Activated T-cell treated with anti-CD3 and anti-CD28 coated beads, Interleukin-2, amount 50 U/mL, for 24 hours (primary cell): Measurements from ENCODE around the gene ADAMTS4.
A peak's percentile ranks its signal among the peaks of the same experiment; 100 is the strongest.

Source experiments
- DNase-seq: peaks from one replicate; pipeline ENCODE4 v3.0.0-alpha.2; 2020
- H3K27ac Mint-ChIP-seq: 2 replicates; pipeline ENCODE4 v1.8.0; 2020; ENCODE audit warnings: mild to moderate bottlenecking, mixed read lengths
- H3K27me3 Mint-ChIP-seq: 2 replicates; pipeline ENCODE4 v1.8.0; 2020; ENCODE audit warnings: mixed read lengths
- H3K36me3 Mint-ChIP-seq: 2 replicates; pipeline ENCODE4 v1.8.0; 2020; ENCODE audit warnings: low read depth, mixed read lengths
- H3K4me1 Mint-ChIP-seq: 2 replicates; pipeline ENCODE4 v1.8.0; 2020; ENCODE audit warnings: low read depth, mixed read lengths
- H3K4me3 Mint-ChIP-seq: 2 replicates; pipeline ENCODE4 v1.8.0; 2020; ENCODE audit warnings: mild to moderate bottlenecking, moderate library complexity, mixed read lengths
- H3K9me3 Mint-ChIP-seq: 2 replicates; pipeline ENCODE4 v1.8.0; 2020; ENCODE audit warnings: mixed read lengths

Gene ADAMTS4

DNA sequence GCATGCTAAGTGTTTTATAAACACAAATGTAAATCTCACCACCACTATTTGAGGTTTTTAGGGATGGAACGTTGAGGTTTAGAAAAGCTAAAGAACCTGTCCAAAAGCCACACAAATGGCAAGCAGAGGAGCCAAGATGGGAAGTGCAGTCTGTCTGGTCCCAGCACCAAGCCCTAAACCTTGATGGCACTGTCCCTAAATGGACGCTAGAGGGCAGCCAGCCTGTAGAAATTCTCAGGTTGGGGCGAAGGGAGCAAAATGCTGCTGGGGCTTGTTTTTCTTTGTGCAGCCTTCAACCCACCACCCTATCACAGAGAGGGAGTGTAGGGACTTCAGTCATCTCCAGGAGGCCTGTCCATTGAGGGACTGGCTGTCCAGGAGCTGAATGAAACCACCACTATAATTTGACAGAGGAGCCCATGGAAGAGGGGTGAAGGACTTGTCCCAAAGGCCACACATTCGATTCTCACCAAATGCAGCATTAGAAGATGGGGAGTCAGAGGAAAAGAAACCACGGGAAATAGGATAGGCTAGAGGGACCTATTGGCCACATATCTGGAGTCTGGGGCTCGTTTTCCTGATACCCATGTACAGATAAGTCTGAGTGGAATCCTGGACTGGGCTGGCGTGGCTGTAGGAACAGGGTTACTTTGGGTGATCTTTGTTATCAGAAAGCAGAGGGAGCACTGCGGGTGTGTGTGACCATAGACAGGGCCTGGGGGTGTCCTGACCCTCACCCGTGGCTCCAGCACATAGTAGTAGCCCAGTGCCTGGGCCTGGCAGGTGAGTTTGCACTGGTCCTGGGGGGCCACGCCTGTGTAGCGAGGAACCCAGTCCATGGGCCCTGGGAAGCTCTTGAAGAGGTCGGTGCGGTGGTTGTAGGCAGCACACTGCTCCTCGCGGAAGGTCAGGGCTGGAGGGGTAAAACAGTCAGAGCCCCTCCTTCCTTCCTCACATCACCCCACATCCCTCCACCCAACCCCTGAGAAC lies 6.1 kb downstream of the ADAMTS4 start:
- H3K4me1 Mint-ChIP-seq, result peaks cover 32% of the 10 kb centered on the region
- H3K9me3 Mint-ChIP-seq, result no peaks in the 10 kb centered on the region
- H3K4me3 Mint-ChIP-seq, result no peak overlapping the region
- H3K27me3 Mint-ChIP-seq, result no peaks in the 10 kb centered on the region
- no peaks in the 10 kb centered on the region for H3K36me3 Mint-ChIP-seq
- peak; percentile 72 for DNase-seq
- H3K27ac Mint-ChIP-seq, result peak overlapping the region; percentile 64

DNA sequence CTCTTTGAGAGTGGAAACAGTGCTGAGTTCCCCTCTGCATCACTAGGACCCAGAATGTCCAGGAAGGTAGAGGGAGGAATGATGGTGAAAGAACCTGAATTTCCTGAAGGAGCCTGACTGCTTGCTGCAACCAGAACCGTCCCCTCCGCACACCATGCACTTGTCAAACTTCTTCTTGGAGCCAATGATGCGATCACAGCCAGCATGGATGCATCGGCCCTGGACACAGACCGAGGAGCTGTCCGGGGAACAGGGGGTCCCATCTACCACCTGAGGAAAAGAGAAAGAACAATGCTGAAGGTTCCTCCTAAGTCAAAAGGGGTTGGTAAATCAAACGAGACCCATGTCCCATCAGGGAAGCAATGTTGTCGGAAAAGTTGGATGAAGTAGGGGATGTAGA lies 6.9 kb downstream of the ADAMTS4 start:
- Mint-ChIP-seq H3K36me3 (no peaks in the 10 kb centered on the region), H3K4me1 (peaks cover 40% of the 10 kb centered on the region), H3K27me3 (no peaks in the 10 kb centered on the region), H3K27ac (no peak overlapping the region), H3K4me3 (no peak overlapping the region), H3K9me3 (no peaks in the 10 kb centered on the region)
- DNase-seq, result no peak

DNA sequence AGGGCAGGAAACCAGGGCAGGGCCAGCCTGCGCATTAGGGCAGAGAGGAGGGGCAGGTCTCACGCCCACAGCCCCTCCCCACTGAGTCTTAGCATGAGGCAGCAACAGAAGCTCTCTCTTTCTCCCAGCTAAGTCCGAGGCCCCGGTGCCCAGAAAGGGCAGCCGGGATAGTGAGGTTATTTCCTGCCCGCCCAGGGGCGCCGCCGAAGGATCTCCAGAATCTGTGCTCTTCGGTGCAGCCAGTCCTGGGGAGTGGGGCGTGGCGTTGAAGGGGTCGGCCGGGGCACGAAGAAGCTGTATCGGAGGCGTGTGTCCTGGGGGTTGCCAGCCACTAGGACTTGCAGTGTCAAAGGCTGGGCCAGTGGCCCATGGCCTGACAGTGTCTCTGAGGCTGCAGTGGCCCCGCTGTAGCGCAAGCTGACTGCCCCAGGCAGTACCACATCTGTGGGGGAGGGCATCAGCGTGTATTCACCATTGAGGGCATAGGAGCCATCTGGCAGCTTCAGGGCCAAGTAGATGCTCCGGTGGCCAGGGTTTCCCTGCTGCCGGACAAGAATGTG lies 7.8 kb downstream of the ADAMTS4 start:
- Mint-ChIP-seq H3K27me3 (no peaks in the 10 kb centered on the region), H3K4me3 (no peak overlapping the region), H3K4me1 (peaks cover 50% of the 10 kb centered on the region), H3K36me3 (no peaks in the 10 kb centered on the region), H3K9me3 (peaks cover under 1% of the 10 kb centered on the region), H3K27ac (no peak overlapping the region)
- DNase-seq, result no peak

DNA sequence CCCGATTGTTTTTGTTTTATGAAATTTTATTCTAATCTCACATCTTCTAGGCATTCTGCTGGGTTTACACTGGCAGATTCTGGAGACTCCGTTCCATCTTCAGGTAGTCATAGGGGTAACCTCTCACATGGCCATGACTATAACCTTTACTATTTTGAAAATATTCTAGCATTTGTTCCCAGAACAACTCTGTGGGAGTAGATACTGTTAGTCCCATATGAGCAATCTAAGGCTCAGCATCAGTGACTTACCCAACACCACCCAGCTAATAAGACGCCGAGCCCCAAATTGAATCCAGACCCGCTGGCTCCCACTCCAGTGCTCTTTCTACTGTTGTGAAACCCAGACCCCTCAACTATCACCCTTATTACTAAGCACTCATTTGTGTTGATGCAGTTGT lies 9.8 kb downstream of the ADAMTS4 start:
- Mint-ChIP-seq H3K27ac (peak overlapping the region; percentile 35), H3K4me1 (peaks cover 56% of the 10 kb centered on the region)

DNA sequence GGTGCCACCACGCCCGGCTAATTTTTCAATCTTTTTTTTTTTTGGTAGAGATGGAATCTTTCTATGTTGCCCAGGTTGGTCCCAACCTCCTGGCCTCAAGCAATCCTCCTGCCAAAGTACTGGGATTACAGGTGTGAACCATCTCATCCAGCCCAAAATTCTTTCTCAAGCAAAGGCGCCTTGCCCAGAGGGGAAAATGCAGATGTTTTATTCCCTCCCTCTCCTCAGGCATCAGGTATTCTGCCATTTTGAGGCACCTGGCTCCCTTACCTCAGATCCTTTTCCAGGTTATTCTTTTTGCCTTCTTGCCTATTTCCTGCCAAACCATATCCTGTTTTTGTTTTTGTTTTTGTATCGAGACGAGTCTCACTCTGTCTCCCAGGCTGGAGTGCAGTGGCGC lies 10.5 kb downstream of the ADAMTS4 start:
- Mint-ChIP-seq H3K9me3 (peaks cover 3% of the 10 kb centered on the region), H3K36me3 (no peaks in the 10 kb centered on the region), H3K4me1 (peaks cover 63% of the 10 kb centered on the region), H3K4me3 (no peak overlapping the region), H3K27ac (peak overlapping the region; percentile 75), H3K27me3 (no peaks in the 10 kb centered on the region)
- no peak for DNase-seq

More for the DNA sequence above, 9.8 kb downstream of the ADAMTS4 start:
- Mint-ChIP-seq H3K9me3 (peaks cover 3% of the 10 kb centered on the region), H3K36me3 (no peaks in the 10 kb centered on the region), H3K27me3 (no peaks in the 10 kb centered on the region), H3K4me3 (no peak overlapping the region)
- no peak for DNase-seq

DNA sequence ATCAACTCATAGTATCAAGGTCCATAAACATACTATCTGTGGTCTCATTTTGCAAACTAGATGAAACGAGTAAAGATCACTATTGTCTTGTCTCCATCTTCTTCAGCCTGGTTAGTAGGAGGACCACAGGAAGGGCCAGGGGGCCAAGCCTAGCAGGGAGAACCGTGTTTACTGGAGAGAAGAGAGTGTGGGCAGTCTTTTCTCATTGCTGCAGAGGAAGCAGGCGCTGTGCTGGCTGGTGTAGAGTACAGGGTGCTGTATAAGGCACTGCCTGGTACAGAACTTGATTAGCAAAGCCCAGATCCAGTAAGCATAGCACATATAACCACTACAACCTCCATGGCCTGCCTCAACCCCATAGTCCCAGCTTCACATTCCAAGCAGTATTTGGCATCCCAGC lies 11.5 kb downstream of the ADAMTS4 start:
- Mint-ChIP-seq H3K9me3 (peaks cover 3% of the 10 kb centered on the region), H3K27ac (peak overlapping the region; percentile 96), H3K36me3 (no peaks in the 10 kb centered on the region), H3K27me3 (no peaks in the 10 kb centered on the region), H3K4me1 (peaks cover 62% of the 10 kb centered on the region), H3K4me3 (no peak overlapping the region)
- DNase-seq, result no peak

DNA sequence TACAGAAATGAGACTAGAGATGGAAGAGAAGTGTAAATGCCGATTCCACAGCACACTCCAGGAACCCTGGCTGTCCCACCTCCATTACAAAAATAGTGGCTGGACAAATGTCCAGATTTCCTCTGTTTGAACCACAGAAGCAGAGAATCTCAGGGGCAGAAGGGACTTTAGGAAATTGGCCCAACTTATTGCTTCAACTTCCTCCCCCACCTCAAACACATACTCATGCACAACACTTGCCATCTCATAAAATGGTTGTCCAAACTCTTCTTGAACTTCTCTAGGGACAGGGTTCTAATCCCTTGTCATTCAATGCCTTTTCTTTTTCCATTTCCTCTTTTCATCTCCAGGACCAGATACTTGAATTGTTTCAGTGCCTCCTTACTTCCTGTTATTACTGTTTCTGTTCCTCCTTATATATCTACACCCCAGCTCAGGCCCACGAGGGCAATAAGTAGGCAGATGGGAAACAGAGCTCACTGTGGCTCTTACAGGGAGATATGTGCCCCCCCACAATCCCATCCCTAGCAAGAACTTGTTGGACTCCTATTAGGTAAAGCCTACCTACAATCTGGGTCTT lies 13.0 kb downstream of the ADAMTS4 start:
- no peak for DNase-seq
- Mint-ChIP-seq H3K4me1 (peaks cover 74% of the 10 kb centered on the region), H3K4me3 (peak overlapping the region; percentile 38), H3K9me3 (peaks cover 3% of the 10 kb centered on the region), H3K36me3 (peaks cover 3% of the 10 kb centered on the region), H3K27ac (peak overlapping the region; percentile 96), H3K27me3 (no peaks in the 10 kb centered on the region)

DNA sequence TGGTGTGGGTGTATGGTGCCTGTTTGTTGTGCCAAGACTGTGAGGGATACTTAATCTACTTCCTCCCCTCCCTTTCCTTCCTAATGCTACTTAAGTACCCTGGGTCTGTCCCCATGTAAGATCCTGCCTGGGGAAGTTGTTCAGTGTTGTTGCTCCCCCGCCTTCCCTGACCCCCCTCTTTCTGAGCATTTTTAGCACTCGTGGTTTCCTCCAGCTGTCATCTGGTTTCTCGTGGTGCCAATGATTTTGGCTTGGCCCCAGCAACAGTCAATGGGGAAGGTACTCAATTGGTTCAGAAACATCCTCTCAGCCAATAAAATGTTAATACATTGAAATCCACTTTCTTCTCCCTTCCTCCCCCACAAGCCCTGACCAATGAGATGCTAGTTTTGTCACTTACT lies 13.6 kb downstream of the ADAMTS4 start:
- Mint-ChIP-seq H3K27ac (peak overlapping the region; percentile 96), H3K9me3 (peaks cover 3% of the 10 kb centered on the region)

DNA sequence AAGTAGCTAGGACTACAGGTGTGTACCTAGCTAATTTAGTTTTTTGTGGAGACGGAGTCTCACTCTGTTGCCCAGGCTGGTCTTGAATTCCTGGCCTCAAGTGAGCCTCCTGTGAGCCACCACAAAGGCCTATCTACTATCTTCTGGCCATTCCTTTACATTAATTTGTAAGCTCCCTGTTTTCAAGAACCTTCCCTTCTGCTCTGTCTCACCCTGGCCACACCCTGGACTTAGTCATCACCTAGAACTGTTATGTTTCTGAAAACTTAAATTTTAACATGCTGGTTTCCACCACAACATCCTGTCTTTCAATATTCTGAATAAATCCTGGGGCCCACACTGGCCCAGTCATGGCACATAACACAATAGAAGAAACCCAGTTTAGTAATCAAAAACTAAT lies 16.6 kb downstream of the ADAMTS4 start:
- DNase-seq, result peak; percentile 65
- Mint-ChIP-seq H3K27me3 (no peaks in the 10 kb centered on the region), H3K27ac (peak overlapping the region; percentile 96), H3K4me1 (peaks cover 81% of the 10 kb centered on the region), H3K9me3 (peaks cover 3% of the 10 kb centered on the region), H3K4me3 (peak overlapping the region; percentile 60), H3K36me3 (peaks cover 4% of the 10 kb centered on the region)

More for the DNA sequence above, 13.6 kb downstream of the ADAMTS4 start:
- H3K4me1 Mint-ChIP-seq, result peaks cover 80% of the 10 kb centered on the region
- H3K36me3 Mint-ChIP-seq, result peaks cover 3% of the 10 kb centered on the region
- peak overlapping the region; percentile 38 for H3K4me3 Mint-ChIP-seq
- no peaks in the 10 kb centered on the region for H3K27me3 Mint-ChIP-seq
- DNase-seq, result peak; percentile 71

DNA sequence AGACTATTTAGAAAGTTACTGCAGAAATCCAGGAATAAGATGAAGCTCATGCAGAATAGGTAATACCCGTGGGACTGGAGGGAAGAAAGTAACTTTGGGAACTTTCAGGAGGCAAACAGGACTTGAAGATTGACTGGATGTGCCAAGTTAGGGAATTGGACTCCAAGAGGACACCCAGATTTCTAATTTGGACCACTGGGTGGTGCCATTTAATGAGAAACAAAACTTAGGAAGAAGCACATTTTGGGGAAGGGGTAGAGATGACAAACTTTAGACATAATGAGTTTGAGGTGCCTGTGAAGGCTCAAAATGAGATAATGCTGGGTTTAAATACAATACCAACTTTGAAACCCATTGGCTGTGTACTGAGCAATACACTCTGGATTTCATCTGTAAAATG lies 18.2 kb downstream of the ADAMTS4 start:
- H3K36me3 Mint-ChIP-seq, result peaks cover 19% of the 10 kb centered on the region
- H3K9me3 Mint-ChIP-seq, result no peaks in the 10 kb centered on the region
- H3K4me3 Mint-ChIP-seq, result no peak overlapping the region
- H3K4me1 Mint-ChIP-seq, result peaks cover 75% of the 10 kb centered on the region
- no peaks in the 10 kb centered on the region for H3K27me3 Mint-ChIP-seq
- peak overlapping the region; percentile 35 for H3K27ac Mint-ChIP-seq
- DNase-seq, result no peak

DNA sequence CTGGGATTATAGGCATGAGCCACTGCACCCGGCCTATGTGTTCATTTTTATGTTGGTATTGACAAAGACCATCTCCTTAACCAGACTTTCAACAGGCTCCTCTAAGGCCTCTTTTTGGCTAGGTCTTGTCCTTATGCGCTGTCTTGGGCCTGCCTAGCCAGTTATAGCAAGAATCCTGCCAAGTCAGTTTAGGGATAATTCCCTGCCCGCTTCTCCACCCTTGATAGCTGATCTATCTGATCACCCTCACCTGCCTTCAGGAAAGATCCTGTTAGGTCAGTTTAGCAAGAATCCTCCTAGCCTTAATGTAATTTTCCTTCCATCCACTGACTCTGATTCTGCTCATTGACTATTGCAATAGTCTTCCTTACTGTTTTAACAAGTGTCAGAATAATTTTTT lies 19.2 kb downstream of the ADAMTS4 start:
- Mint-ChIP-seq H3K27ac (no peak overlapping the region), H3K4me1 (peaks cover 76% of the 10 kb centered on the region), H3K9me3 (no peaks in the 10 kb centered on the region), H3K27me3 (no peaks in the 10 kb centered on the region), H3K36me3 (peaks cover 29% of the 10 kb centered on the region), H3K4me3 (no peak overlapping the region)
- DNase-seq, result no peak

DNA sequence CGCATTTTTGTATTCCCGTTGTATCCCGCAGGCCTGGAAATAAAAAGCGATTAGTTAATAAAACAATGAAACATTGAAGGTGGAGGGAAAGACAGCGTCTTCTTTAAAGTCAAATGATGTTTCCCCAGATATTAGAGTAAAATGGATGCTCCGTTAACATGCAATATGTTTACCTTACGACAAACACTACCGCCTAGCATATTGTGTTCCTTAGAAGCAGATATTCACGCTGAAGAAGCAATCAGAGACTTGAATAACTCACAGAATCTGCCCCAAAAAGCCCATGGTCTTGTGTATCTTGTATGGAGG lies 21.0 kb downstream of the ADAMTS4 start:
- H3K27me3 Mint-ChIP-seq, result no peaks in the 10 kb centered on the region
- H3K27ac Mint-ChIP-seq, result peak overlapping the region; percentile 99
- peak overlapping the region; percentile 94 for H3K4me3 Mint-ChIP-seq
- DNase-seq, result peak; percentile 48
- peaks cover 47% of the 10 kb centered on the region for H3K36me3 Mint-ChIP-seq
- peaks cover 73% of the 10 kb centered on the region for H3K4me1 Mint-ChIP-seq
- no peaks in the 10 kb centered on the region for H3K9me3 Mint-ChIP-seq

DNA sequence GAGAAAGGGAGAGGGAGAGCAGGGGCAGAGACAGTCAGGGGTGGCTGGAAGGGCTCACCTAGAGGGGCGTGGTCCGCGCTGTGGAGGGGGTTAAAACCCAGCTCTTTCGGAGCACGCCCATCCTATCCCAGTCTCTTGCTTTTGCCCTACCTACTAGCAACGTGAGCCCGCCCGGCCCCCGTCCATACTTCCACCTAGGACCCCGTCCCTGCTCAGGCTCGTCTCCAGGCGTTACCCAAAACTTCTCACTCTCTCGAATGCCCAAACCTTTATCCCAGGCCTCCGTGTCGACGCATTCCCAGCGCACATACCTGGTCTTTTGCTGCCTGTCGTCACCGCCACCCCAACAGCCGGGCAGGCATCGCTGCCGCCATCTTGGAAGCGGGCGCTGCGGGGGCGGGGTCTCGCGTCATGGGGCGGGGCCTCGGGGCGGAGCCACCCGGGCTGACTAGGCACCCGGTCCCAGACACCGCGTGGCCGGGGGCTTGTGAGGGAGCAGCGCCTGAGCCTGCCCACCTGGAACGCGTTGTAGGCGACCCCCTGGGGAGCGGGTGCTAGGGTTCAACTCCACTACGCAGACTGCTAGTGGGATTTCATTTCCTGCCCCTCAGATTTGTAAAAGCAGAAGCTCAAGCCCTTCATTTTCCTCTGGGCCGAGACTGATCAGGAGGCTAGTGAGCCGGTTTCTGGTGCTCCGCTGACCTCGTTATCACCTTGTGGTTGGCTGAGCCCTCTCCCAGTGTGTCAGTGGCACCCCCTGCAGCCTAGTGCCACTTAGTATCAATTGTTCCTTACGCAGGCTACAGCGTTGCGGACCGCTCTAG lies 21.5 kb downstream of the ADAMTS4 start, which contains the start of gene B4GALT3:
Gene B4GALT3, minus strand, starts transcription at position 396 of the 824 bp plus-strand sequence. CDS start 1,447 bp downstream, outside the sequence.
- H3K36me3 Mint-ChIP-seq, result peaks cover 53% of the 10 kb centered on the region
- H3K4me1 Mint-ChIP-seq, result peaks cover 71% of the 10 kb centered on the region

DNA sequence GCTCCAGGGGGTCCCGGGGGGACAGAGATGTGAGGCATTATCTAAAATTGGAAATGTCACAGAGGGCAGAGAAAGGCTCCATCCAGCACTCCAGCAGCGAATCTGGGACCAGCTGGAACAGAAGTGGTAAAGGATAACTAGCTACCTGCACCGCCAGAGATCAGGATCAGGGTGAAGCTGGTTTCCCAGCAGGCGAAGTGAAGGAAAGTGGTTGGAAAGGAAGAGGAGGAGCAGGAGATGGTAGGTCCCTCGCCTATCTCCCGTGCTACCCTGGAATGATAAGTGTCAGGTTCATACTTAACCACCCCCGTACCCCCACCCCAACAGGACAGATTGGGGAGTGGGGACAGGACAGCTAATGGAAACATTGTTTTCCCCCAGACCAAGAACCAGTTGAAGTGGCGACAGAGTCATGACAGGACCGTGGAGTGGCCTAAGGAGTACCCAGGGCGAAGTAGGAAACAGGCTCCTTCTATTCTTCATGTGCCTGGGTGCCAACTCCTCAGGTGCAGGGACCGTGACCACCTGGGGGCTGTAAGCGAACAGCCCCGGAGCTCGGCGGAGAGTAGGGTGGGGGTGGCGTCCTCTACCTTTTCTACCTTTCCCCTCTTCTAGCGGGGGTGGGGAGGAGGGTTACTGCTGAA lies 22.3 kb downstream of the ADAMTS4 start:
- peak overlapping the region; percentile 99 for H3K27ac Mint-ChIP-seq
- H3K36me3 Mint-ChIP-seq, result peaks cover 57% of the 10 kb centered on the region
- DNase-seq, result no peak
- H3K27me3 Mint-ChIP-seq, result no peaks in the 10 kb centered on the region
- H3K4me1 Mint-ChIP-seq, result peaks cover 65% of the 10 kb centered on the region
- peak overlapping the region; percentile 94 for H3K4me3 Mint-ChIP-seq
- no peaks in the 10 kb centered on the region for H3K9me3 Mint-ChIP-seq

More for the DNA sequence above, 21.5 kb downstream of the ADAMTS4 start, which contains the start of gene B4GALT3:
- Mint-ChIP-seq H3K27me3 (no peaks in the 10 kb centered on the region), H3K27ac (peak within 1 kb of the TSS; percentile 99), H3K9me3 (no peaks in the 10 kb centered on the region), H3K4me3 (peak within 1 kb of the TSS; percentile 94)
- peak; percentile 100 for DNase-seq
